Hematopoietic multipotent progenitor cell treated with erythropoietin and hydrocortisone succinate and interleukin-3 and kit ligand, for 15 days (in vitro differentiated cells): Measurements from ENCODE around the gene TXNRD2.

ENCODE experiments used
- DNase-seq: peaks from one replicate; pipeline ENCODE4 v3.0.0-alpha.2; 2015; ENCODE audit warnings: low spot score

TXNRD2 gene

GRCh38 chr22:19979712-19980493 is 38.3 kb upstream of the TXNRD2 start:
- no peak for DNase-seq

- no peak for DNase-seq
Observed at GRCh38 chr22:19978748-19979147, 37.1 kb upstream of the TXNRD2 start.

- no peak for DNase-seq
Observed at GRCh38 chr22:19977296-19978243, 36.0 kb upstream of the TXNRD2 start.

- DNase-seq: no peak
Observed at GRCh38 chr22:19976671-19977070, 35.1 kb upstream of the TXNRD2 start.

- DNase-seq: no peak
Observed at GRCh38 chr22:19975707-19976035, 34.1 kb upstream of the TXNRD2 start.

- DNase-seq: no peak
Observed at GRCh38 chr22:19974935-19975706, 33.5 kb upstream of the TXNRD2 start.

- peak; percentile 67 for DNase-seq
Observed at GRCh38 chr22:19974268-19974861, 32.7 kb upstream of the TXNRD2 start.

- no peak for DNase-seq
Observed at GRCh38 chr22:19973551-19974267, 32.1 kb upstream of the TXNRD2 start.

- no peak for DNase-seq
Observed at GRCh38 chr22:19972652-19973550, 31.3 kb upstream of the TXNRD2 start.

- DNase-seq: no peak
Observed at GRCh38 chr22:19972251-19972650, 30.6 kb upstream of the TXNRD2 start.

- no peak for DNase-seq
Observed at GRCh38 chr22:19971276-19972124, 29.9 kb upstream of the TXNRD2 start.

- DNase-seq: peak; percentile 78
Observed at GRCh38 chr22:19970479-19971275, 29.1 kb upstream of the TXNRD2 start.

- DNase-seq: no peak
Observed at GRCh38 chr22:19970031-19970478, 28.4 kb upstream of the TXNRD2 start.

GRCh38 chr22:19969141-19969928 is 27.7 kb upstream of the TXNRD2 start:
- DNase-seq: no peak

GRCh38 chr22:19968450-19968891 is 26.9 kb upstream of the TXNRD2 start:
- no peak for DNase-seq

- DNase-seq: no peak
Observed at GRCh38 chr22:19967850-19968449, 26.3 kb upstream of the TXNRD2 start.
